Measurements from ENCODE around the gene CCDC188. TPM values are rescaled to one million over a fixed set of nuclear protein-coding genes. Genes with fewer than 3 reads are reported as not detected.

CCDC188 gene
- total and polyA plus RNA-seq, 9 of the 15 experiments (the other 6 are each of a cell fraction or from before 2014, with no cell fraction given) = not detected

GRCh38 chr22:20109411-20110358 is 41.2 kb downstream of the CCDC188 start (continued):
- TF ChIP-seq ZC3H4 (CRISPR knock-in tag; IDR thresholded peaks at IDR 0.05; ENCODE audit: borderline replicate concordance) = no peak
- no peak for TF ChIP-seq IFI16 (CRISPR knock-in tag; IDR thresholded peaks at IDR 0.05)
- TF ChIP-seq TAL1 (IDR thresholded peaks at IDR 0.05) = no peak
- no peak for TF ChIP-seq ATF2 (CRISPR knock-in tag; IDR thresholded peaks at IDR 0.05)
- no peak for TF ChIP-seq ZNF511 (CRISPR knock-in tag; IDR thresholded peaks at IDR 0.05)
- peak; percentile 78 for TF ChIP-seq ZBTB17 (CRISPR knock-in tag; IDR thresholded peaks at IDR 0.05)
- no peak for TF ChIP-seq ZNF3 (CRISPR knock-in tag; IDR thresholded peaks at IDR 0.05)
- no peak for TF ChIP-seq ZNF717 (CRISPR knock-in tag; IDR thresholded peaks at IDR 0.05)
- TF ChIP-seq CEBPZ (IDR thresholded peaks at IDR 0.05; ENCODE audit: borderline replicate concordance, low read depth, low read length) = no peak
- TF ChIP-seq ZNF133 (CRISPR knock-in tag; IDR thresholded peaks at IDR 0.05) = no peak
- no peak for TF ChIP-seq BACH1 (tag; IDR thresholded peaks at IDR 0.05)
- TF ChIP-seq ZNF24 (IDR thresholded peaks at IDR 0.05) = no peak
- TF ChIP-seq ZNF217 (CRISPR knock-in tag; IDR thresholded peaks at IDR 0.05) = no peak
- TF ChIP-seq FOSL1 (tag; conservative IDR thresholded peaks at IDR 0.05) = no peak
